Embryonic facial prominence (tissue), 1 donor: ENCODE data around the gene RIC3.
"Not testable (repeated sequence)": the region's sequence is repeated elsewhere in the genome, so short reads cannot be mapped to it uniquely, and the experiment has no call there.

Experiments used
- DNase-seq: peaks from one replicate; pipeline ENCODE4 v3.0.0-alpha.2; 2016; ENCODE audit errors: extremely low spot score

Gene RIC3

DNA sequence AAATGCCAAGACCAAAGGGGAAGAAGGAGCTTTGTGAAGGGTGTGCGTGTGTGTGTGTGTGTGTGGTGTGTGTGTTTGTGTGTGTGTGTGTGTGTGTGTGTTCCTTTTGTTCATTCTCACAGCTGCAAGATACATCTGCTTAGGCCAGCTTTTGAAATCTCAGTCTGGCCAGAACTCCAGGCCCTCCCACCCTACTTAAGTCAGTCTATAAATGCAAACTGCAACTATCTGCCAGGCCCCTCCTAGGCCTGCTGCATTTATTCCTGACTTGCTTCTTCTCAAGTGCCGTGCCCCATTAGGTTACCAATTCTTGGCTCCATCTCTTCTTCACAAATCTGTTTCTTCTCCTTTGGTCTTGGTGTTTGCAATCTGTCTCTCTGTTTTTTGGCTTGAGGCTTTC, 21.6 kb upstream of the RIC3 start:
- DNase-seq: no peak

DNA sequence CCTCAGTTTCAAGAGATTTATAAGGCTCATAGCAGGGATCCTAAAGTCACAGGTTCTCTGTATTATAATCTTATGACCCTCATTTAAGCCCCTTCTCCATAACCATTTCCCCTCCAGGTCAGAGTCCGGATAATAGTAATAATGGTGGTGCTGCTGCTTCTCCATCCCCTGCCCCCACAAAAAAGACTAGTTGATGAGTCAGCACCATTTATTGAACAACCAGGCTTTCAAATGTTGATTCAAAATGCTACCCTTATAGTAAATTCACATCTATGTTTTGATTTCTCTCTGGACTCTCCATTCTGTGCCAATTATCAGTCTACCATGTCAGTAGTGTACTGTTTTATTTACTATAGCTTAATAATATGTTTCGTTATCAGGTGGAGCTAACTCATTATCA, 17.6 kb upstream of the RIC3 start:
- DNase-seq: no peak

DNA sequence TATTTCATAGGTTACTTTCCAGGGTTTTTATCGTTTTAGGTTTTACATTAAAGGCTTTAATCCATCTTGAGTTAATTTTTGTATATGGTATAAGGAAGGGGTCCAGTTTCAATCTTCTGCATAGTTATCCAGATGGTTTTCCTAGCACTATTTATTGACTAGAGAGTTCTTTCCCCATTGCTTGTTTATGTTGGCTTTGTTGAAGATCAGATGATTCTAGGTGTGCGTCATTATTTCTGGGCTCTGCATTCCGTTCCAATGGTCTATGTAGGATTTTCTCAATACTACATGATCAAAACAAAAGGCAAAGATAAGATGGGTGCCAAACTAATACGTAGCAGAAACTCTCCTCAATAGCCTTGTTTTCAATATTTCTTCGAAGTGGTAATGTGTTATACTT, 14.3 kb upstream of the RIC3 start:
- no peak for DNase-seq

DNA sequence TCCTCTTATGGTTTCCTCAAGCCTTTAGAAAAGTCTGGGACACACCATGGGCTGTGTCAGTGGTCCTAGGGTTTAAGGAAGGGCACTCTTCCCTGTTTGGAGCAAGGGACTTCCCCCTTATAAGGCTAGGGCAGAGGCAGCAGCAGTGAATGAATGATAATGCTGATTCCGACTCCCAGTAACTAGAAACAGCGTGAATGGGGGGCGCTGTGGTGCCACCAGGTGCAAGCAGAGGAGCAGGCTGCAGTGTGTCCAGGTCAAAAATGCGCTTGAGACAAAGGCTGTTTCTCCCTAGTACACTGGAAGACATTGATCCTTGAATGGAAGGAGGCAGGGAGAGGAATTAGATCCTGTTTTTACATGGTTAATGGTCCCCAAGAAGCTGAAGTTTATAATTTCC, 11.6 kb upstream of the RIC3 start:
- no peak for DNase-seq

DNA sequence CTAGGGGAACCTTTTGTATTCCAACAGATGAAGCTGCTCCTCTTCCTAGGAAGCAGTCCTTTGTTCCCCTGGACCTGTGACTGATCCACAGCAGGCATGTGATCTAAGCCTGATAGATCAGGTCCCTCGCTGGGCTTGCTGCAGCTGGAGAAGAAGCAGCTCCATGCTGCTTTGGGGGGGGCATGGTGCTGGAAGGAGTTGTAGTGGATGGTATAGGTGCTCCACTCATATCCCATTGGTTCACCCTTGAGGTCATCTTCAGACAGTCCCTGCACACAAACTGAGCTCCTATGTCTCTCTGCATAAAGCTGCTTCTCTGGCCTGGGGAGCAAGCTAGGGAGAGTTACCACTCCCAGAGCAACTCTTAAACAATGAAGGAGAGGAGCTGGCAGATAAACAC, 9.5 kb upstream of the RIC3 start:
- no peak for DNase-seq

DNA sequence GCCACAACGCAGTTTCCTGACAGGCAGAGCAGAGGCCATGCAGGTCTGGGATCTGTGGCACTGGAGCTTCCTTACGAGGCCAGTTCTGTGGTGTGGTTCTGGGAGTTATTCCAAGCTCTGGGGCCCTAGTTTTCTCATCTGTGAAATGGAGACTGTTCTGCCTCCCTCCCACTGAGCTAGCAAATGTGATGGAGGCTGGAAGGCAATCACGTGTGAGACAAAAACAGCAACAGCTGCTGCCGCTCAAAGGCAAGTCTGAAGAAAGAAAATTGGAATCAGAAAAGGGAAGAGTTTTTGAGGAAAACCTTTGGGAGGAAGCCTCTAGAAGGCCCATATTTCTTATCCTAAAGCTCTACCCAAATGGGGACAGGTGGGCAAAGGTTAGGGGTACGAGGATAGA, 8.3 kb upstream of the RIC3 start:
- DNase-seq: no peak

DNA sequence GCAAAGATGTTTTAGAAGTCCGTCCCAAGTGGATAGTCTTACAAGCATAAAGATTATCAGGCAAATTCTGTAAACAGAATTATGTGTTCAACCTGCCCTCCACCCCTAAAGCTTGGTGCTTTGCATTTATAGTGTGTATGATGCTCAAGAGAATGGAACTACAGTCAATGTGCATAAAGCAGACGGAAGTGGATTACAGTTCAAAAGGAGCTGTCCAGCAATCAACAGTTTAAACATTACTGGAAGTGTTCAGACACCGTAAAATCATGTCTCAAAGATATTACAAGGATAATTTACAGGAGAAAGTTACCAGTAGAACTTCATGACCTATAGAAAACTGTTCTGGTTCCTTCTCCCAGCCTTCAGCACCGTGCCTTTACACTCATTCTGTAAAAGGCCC, 1.0 kb downstream of the RIC3 start:
- DNase-seq: peak; percentile 10

DNA sequence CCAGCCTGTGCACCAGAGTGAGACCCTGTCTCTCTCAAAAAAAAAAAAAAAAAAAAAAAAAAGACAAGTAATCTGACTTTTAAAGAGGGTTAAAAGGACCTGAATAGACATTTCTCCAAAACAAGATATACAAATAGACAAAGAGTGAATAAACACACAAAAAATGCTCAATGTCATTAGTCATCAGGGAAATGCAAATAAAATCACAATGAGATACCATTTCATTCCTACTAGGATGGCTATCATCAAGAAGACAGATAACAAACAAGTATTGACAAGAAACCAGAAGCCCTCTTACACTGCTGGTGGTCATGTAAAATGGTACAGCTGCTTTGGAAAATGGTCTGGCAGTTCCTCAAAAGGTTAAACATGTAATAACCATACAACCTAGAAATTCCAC, 4.1 kb downstream of the RIC3 start:
- DNase-seq: no peak

DNA sequence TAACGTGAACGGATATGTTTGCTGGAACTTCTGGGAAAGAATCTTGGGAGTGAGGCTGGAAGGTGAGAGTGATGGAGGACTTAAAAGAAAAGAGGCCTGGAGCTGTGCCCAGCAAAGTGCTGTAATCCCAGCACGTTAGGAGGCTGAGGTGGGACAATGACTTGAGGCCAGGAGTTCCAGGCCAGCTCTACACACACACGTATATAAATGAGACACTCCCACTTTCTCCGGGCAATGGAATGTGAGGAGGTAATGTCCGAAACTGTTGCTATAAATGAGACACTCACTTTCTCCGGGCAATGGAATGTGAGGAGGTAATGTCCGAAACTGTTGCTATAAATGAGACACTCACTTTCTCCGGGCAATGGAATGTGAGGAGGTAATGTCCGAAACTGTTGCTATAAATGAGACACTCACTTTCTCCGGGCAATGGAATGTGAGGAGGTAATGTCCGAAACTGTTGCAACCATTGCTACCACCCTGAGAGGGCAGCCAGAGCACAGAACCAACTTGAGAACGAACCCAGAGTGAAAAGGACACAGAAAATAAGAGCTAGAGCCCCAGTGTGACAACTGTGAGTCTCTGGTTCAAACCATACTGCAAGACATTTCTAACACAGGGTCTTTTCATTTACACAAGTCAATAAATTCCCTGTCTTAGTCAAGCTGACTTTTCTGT, 7.1 kb downstream of the RIC3 start:
- not testable (repeated sequence) for DNase-seq

DNA sequence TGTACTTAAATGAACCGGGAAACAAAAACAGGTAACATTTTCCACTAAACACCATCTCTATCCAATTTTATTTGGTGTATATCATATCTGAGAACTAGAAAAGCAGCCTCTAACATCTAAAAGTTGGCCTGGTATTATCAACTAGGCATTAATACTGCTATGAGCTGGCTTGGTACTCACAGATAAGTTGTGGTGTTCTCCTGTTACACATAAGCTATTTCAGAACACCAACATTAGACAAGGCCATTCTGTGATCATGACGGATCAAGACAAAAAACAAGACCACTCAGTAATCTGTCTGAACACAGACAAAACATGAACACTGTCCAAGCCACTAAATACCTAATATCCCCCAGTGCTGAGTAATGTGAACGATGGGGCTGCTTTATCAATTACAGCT, 11.9 kb downstream of the RIC3 start:
- no peak for DNase-seq

DNA sequence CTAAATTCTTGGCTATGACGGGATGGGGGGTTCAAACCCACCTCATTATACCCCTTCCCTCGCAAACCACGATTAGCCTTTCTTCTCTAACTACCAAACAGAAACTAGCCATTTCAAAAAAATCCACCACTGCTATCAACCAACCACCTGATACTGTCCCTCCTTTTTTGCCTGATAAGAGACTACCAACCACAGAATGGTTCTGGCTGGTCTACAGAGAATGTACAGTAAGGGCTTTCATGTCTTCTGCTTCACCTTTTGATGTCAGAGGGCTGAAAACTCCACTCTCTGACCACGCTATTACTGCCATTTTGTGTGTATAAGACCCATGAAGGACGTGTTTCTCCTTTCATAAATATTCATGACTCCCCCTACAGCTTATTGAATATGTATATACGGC, 19.1 kb downstream of the RIC3 start:
- no peak for DNase-seq

DNA sequence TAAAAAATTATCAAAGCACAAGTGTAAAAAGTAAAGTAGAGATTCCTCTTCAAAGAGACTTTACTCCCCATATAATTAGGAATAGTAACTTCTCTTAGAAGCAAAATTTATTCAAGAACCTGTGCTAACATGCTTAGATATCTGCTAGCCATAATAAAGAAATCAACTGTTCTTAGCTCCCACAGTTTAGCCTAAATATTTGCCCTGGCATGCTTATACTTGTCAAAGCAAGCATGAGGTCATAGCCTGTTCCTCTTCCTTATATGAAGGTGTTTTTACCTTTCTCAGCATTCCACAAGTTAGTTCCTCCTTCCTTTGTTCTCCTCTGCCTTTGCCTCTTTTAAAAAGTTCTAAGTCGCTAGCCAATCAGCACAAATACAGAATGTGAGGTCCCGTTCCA, 30.3 kb downstream of the RIC3 start:
- DNase-seq: no peak

DNA sequence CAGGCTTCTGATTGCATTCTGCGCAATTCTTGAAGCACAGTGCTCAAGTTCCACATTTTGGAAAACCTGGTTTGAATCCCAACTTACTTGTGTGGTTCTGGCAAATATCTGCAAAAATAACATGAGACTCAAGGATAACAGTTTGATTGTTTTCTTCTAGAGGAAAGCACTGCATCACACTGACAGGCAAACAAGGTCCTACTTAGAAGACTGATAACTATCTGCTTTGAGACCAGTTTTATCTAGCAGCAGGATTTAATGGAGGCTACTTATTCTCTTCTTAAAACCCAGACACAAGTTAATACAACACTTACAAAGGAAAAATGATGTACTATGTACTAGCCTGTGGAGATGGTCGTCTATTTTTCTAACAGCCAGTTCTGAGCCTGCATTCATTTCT, 41.4 kb downstream of the RIC3 start:
- DNase-seq: no peak

DNA sequence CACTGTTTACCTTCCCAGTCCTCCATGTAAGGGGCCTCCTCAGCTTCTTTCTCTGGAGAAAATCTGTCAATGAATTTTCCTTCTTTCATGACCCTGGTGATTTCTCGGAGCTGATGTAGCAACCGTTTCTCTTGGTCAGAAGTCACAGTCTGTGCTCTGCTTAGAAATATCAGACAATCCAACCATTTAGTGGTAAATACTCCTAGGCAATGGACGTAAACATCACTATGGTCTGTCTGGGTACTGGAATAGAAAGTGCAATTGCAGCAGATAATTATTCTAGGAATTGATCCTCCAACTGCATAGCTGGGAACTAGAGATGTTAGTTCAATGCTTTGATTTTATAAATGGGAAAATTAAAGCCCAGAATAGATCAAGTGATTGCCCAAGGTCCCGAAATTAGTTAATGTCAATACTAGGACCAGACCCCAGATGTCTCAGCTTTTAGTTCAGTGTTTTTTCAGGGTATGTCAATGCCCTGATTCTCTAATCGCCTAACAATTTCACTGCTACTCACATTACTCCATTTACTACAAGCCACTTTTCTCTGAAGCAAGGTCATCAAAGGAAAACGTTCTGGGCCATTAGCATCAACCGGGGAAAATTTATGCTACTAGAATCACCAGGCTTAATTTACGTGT, 42.1 kb downstream of the RIC3 start:
- DNase-seq: no peak

DNA sequence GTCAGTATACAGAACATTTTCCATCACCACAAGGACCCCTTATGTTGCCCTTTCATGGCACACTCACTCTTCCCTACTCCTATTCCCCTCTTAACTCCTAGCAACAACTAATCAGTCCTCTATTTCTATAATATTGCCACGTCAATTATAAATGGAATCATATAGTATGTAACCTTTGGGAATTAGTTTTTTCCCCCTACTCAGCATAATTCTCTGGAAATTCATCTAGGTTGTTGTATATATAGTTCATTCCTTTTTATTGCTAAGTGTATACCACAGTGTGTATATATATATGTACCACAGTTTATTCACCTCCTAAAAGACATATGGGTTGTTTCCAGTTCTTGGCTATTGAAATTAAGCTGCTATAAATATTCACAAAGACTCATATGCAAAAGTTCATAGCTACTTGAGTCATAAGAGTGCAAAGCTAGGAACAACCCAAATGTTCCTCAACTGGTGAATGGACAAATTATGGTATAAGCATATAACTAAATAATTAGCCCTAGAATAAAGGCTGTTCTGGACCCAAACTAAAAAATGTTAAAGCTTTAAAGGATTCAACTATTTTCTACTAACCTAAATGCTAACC, 46.6 kb downstream of the RIC3 start:
- DNase-seq: no peak

DNA sequence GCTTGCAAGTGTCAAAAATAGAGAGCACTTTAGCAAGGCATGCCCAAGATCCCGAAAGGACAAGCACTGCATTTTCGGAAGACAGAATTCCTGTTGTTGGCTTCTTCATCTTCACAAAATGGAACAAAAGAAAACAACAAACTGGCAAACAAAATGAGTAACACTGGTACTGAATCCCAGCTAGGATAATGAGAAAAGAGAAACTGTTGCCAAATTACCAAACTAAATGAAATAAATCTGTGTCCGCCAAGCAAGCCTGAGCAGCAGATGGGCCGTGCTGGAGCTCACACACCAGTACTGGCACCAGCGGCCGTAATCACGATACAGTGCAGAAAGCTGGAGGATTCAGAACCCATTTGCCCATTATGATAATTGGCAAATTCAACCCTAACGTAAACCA, 57.2 kb downstream of the RIC3 start:
- no peak for DNase-seq

DNA sequence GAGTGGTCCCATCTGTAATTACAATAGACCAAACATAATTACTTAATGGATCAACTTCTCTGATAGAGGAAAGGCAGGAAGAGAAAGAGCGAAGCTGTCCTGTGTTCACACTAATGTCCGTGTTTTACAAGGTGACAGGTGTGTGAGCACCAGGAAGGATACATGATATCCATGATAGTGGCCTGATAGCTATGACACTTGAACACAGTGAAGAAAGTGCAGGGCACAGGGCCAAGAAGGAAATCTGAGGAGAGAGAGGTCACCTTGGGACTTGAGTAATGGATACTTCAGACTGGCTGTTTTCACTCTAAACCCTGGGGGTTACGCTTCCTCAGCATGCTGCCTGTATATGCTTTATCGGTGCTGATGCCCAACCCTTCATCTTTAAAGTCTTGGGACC, 58.4 kb downstream of the RIC3 start:
- no peak for DNase-seq

DNA sequence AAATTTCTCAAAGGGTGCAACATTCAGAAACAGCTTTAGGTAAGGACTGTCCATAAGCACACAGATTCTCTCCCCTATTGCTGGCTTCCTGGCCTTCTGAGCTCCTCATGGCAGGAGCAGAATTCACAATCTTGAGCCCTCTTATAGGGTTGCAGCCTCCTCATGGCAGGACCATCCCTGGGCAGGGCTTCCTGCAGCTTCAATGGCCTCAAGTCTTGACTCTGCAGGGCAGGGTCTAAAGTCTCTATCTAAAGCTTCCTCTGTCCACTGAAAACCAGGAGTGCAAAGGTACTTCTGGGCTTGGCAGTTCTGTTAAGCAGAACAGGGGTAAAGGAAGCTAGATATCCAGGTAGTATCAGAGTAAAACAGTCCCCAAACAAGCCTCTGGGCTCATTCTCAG, 59.1 kb downstream of the RIC3 start:
- no peak for DNase-seq

DNA sequence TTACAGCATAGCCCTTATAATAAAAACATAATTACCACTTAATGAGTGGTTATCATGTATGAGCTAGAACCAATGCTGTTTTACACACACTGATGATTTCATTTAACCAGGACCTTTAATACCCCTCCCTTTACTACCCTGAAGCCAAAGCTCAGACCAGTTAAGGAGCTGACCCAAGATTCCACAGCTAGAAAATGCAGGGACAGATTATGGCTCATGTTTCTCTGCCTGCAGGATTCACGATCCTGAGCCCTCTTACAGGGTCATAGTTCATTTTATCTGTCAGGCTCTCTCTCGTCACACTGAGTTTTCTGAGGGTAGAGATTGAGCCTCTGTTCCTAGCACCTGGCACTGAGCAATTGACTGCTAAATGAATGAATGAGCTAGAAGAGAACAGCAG, 60.4 kb downstream of the RIC3 start:
- DNase-seq: no peak

DNA sequence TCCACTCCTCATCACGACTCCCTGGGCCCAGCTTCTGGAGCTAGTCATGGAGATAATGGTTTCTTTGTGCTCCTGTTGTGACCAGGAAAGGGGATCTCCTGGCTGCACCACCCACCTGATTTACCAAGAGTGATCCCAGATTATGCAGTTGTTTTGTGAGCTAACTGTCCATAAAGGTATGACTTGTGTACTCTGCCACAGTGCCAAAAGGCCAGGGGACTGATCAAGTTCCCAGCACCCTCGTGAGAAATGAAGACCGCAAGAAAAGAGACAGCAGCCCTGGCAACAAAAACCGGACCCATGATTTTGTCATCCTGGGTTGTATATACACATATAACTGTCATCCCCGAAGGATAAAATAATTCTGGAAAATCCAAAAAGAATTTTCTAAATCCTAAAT, 61.2 kb downstream of the RIC3 start:
- no peak for DNase-seq

DNA sequence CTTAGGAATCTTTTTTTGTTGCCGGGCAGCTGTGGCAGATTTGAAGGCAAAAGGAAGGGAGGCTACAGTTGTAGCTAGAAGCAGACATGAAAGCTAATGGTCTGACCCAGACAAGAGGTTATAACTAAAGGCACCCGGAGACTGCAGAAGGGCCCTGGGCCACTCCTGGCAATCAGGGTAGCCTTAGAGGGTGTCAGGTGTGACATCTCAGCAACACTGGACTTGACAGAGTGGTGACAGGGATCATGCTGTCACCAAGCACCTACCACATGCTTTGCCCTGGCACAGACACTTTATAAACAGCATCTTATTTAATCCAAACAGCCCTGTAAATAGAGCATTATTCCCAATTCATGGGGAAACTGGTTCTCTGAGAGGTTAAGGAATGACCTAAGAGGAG, 62.1 kb downstream of the RIC3 start:
- no peak for DNase-seq

DNA sequence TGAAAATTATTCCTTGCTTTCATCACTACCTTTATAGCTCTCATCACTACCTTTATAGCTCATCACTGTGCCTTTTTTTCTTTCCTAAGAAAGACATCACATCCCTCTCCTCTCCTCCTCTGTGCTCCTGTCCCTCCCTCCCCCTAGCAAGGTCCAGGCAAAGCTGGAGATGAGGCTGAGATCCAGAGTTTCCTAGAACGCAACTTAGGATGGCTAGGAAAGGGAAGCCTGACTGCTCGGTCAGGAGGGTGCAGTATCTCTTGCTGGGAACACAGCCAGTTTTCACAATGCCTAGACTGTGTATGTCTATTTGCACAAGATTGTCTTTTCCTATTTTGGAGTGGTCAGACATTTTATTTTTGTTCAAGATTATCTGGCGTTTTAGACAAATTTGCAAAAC, 63.2 kb downstream of the RIC3 start:
- DNase-seq: no peak

DNA sequence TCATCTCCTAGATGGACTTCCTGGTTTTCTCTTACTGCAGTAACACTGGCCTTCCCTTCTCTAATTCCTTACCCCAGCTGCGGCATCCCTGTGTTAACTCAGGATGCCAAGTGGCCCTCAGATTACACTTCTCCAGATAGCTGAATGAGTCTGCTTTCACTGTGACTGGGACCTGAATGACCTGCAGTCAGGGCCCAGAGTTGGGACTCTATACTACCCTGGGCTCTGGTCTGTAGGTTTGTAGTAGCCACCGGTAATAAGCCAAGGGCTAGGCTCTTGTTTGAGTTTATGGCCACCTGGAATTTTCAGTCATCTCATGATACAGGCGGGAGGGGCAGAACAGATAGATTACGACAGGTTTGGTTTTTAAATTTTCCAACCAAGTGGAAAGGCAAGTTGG, 63.7 kb downstream of the RIC3 start:
- no peak for DNase-seq

DNA sequence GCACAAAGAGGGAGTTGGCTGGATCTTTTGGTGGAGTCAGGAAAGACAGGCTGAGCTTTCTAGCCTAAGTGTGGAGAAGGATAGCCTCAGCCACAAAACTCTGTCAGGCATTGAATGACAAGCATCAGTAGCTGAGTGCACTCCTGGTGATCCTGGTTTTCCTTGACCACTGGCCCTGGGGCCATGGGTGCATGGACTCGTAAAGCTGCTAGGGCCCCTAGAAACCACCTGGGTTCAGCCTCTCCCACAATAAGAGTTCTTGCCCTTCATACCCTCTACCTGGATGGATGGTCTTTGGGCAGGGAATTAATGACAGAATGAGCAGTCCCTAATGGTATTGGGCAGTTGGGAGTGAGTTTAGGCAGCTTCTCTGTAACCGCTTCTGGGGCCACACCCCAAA, 64.9 kb downstream of the RIC3 start:
- no peak for DNase-seq
